HepG2 (cell line): ENCODE results near the gene TBX10. TPM values are rescaled to one million over a fixed set of nuclear protein-coding genes. Genes with fewer than 3 reads are reported as not detected.

Experiments used
- ATAC-seq: fragments of 200-7000 bp; cut with Tn5 transposase; 3 replicates; pipeline ENCODE4 v1.9.1; 2020; ENCODE audit warnings: mild to moderate bottlenecking, moderate library complexity
- BruUV-seq: library from RNA; stranded (reverse); fragments of 400-500 nt; replicated peaks from 2 replicates; lab custom pipeline; 2021; lab: Mats Ljungman, UMichigan
- CTCF ChIA-PET: fragments of 300-600 bp; formaldehyde crosslinking; extraction: SDS; loops from one replicate; lab custom pipeline; 2021; ENCODE audit warnings: low total read pairs, inconsistent platforms, low intra/inter-chr PET ratio; lab: Yijun Ruan, JAX
- POLR2A ChIA-PET: fragments of 350-600 bp; sonication (Branson Sonifier 250); formaldehyde crosslinking; loops from one replicate; lab custom pipeline; 2020; ENCODE audit warnings: antibody characterized with exemption, inconsistent platforms; lab: Yijun Ruan, JAX
- DNase-seq: peaks from one replicate; pipeline ENCODE4 v3.0.0-alpha.2; 2015; ENCODE audit warnings: low spot score
- FAIRE-seq: peaks from 3 replicates; lab custom pipeline; 2011; peaks lifted over from hg19 to GRCh38; lab: Jason Lieb, UNC
- H2AFZ ChIP-seq: one replicate; pipeline ENCODE4 v1.6.1; 2011; ENCODE audit warnings: low read length, inconsistent platforms
- H3K27ac ChIP-seq: fragments of 300-600 bp; 3 replicates; pipeline ENCODE4 v1.8.0; 2011; ENCODE audit warnings: mixed run types, mild to moderate bottlenecking, mixed read lengths, low read length, inconsistent platforms; ENCODE audit not compliant: insufficient read depth; ENCODE audit errors: extremely low read length
- H3K27me3 ChIP-seq, 2 experiments: fragments of 200-600 bp in 1 of 2; 2 replicates in 1 of 2; 3 replicates in 1 of 2; pipeline versions ENCODE4 v1.6.0 to v1.8.0; 2011; ENCODE audit warnings: low read length in 2 of 2, mild to moderate bottlenecking in 2 of 2, moderate library complexity in 2 of 2, inconsistent platforms in 1 of 2; ENCODE audit not compliant: insufficient read depth in 2 of 2, control insufficient read depth in 1 of 2
- H3K36me3 ChIP-seq, 2 experiments: fragments of 200-600 bp in 1 of 2; replicated peaks in 1 of 2; 2 replicates in 1 of 2; 3 replicates in 1 of 2; pipeline versions ENCODE4 v1.5.1 to v1.8.0; 2011; ENCODE audit warnings: low read length in 2 of 2, inconsistent platforms in 1 of 2; ENCODE audit not compliant: insufficient read depth in 2 of 2, control insufficient read depth in 1 of 2
- H3K4me1 ChIP-seq: 2 replicates; pipeline ENCODE4 v1.5.1; 2012; ENCODE audit warnings: low read length, inconsistent platforms; ENCODE audit not compliant: insufficient read depth
- H3K4me2 ChIP-seq: 2 replicates; pipeline ENCODE4 v1.6.0; 2011; ENCODE audit warnings: low read depth, low read length, inconsistent platforms
- H3K4me3 ChIP-seq, 3 experiments: fragments of 200-600 bp in 1 of 3; sonication (generic), shearing (Covaris generic) in 1 of 3; replicated peaks in 1 of 3; 2 replicates each; pipeline ENCODE4 v1.5.1; 2011 to 2016; ENCODE audit warnings: low read length in 3 of 3, inconsistent platforms in 2 of 3, low read depth in 2 of 3, mild to moderate bottlenecking in 2 of 3, control low read depth in 1 of 3, mixed read lengths in 1 of 3; ENCODE audit not compliant: insufficient read depth in 1 of 3
- H3K79me2 ChIP-seq: one replicate; pipeline ENCODE4 v1.6.1; 2011; ENCODE audit warnings: low read length, inconsistent platforms; ENCODE audit not compliant: insufficient read depth
- H3K9ac ChIP-seq: 2 replicates; pipeline ENCODE4 v1.6.0; 2011; ENCODE audit warnings: mild to moderate bottlenecking, low read depth, low read length, inconsistent platforms; ENCODE audit not compliant: insufficient read depth
- H3K9me3 ChIP-seq: 2 replicates; pipeline ENCODE4 v1.5.1; 2012; ENCODE audit warnings: mild to moderate bottlenecking, low read length
- H4K20me1 ChIP-seq: 2 replicates; pipeline ENCODE4 v1.6.0; 2011; ENCODE audit warnings: inconsistent platforms, mild to moderate bottlenecking, low read length, moderate library complexity; ENCODE audit not compliant: insufficient read depth
- AFF4 ChIP-seq: sonication (generic); formaldehyde crosslinking; IDR thresholded peaks from 2 replicates; pipeline ENCODE4 v1.4.0; 2020; ENCODE audit warnings: missing genetic modification reagents
- RAD21 ChIP-seq: fragments of 450-650 bp; formaldehyde crosslinking; IDR thresholded peaks from 2 replicates; pipeline ENCODE4 v1.5.0; 2020; ENCODE audit warnings: mild to moderate bottlenecking
- SMC3 ChIP-seq: IDR thresholded peaks from 2 replicates; pipeline ENCODE4 v1.6.1; 2011; ENCODE audit warnings: low read length, improper control_type of control experiment
- TMF1 ChIP-seq: sonication (generic); formaldehyde crosslinking; IDR thresholded peaks from 2 replicates; pipeline ENCODE4 v1.8.1; 2022; ENCODE audit warnings: low read depth, missing genetic modification reagents
- TRIM24 ChIP-seq: sonication (generic); formaldehyde crosslinking; IDR thresholded peaks from 2 replicates; pipeline ENCODE4 v1.8.0; 2022; ENCODE audit warnings: mild to moderate bottlenecking, missing genetic modification reagents
- ZBTB8A ChIP-seq: sonication (generic); formaldehyde crosslinking; IDR thresholded peaks from 2 replicates; pipeline ENCODE4 v1.4.0; 2020; ENCODE audit warnings: mild to moderate bottlenecking, low read depth, missing genetic modification reagents, borderline replicate concordance
- ZMYM3 ChIP-seq: sonication (generic); formaldehyde crosslinking; IDR thresholded peaks from 2 replicates; pipeline ENCODE4 v1.5.1; 2020; ENCODE audit warnings: mild to moderate bottlenecking, missing genetic modification reagents
- ZNF546 ChIP-seq: sonication (generic); formaldehyde crosslinking; conservative IDR thresholded peaks from 2 replicates; pipeline ENCODE4 v1.8.1; 2023; ENCODE audit warnings: mild to moderate bottlenecking, missing genetic modification reagents
- ZNF574 ChIP-seq: sonication (generic); formaldehyde crosslinking; IDR thresholded peaks from 2 replicates; pipeline ENCODE4 v1.4.0; 2020; ENCODE audit warnings: missing genetic modification reagents
- ZNF629 ChIP-seq: sonication (generic); formaldehyde crosslinking; conservative IDR thresholded peaks from 2 replicates; pipeline ENCODE4 v1.5.0; 2020; ENCODE audit warnings: missing genetic modification reagents
- ZNF7 ChIP-seq: IDR thresholded peaks from 2 replicates; pipeline ENCODE4 v1.6.1; 2016; ENCODE audit warnings: missing biosample characterization, missing genetic modification reagents
- WGBS: methylation state at CpG from one replicate; pipeline ENCODE4 v1.1.6; 2017; ENCODE audit warnings: low lambda C conversion rate; 5-methylcytosine and 5-hydroxymethylcytosine counted together
- in situ Hi-C: cut with HindIII; loops from 2 replicates; pipeline ENCODE4 v1.10.0; 2017; ENCODE audit warnings: low pct_unique_long_range_greater_than_20kb; ENCODE audit not compliant: extremely low pct_ligation_motif_present
- intact Hi-C: fragments of 100-400 bp; cut with micrococcal nuclease; formaldehyde crosslinking; loops from one replicate; pipeline ENCODE4 v1.10.0; 2022; ENCODE audit not compliant: unreplicated experiment
- polyA plus RNA-seq, 8 experiments: library from polyadenylated mRNA; depleted of rRNA in 3 of 8; stranded (reverse) in 7 of 8; unstranded in 1 of 8; fragments of >200 nt; fragmentation: Illumina TruSeq in 4 of 8; extraction: Trizol in 4 of 8; gene quantifications; 2 replicates each; pipeline versions ENCODE4 v1.2.1 to v1.2.3, GENCODE V29; 2011 to 2016; ENCODE audit warnings: low read depth in 4 of 8, missing spikeins in 1 of 8, mixed read lengths in 1 of 8; ENCODE audit not compliant: insufficient read depth in 1 of 8
- total RNA-seq, 5 experiments: library from RNA; depleted of rRNA; stranded (reverse); fragments of >200 nt; fragmentation: Illumina TruSeq; extraction: Trizol; gene quantifications; 2 replicates each; pipeline ENCODE4 v1.2.3, GENCODE V29; 2016; ENCODE audit warnings: low read depth in 1 of 5
- TF ChIP-seq, protein P1 (sequence below): sonication (generic); formaldehyde crosslinking; IDR thresholded peaks from 2 replicates; pipeline ENCODE4 v1.4.0; 2020; ENCODE audit warnings: missing genetic modification reagents, mild to moderate bottlenecking, borderline replicate concordance

Gene TBX10
- total and polyA plus RNA-seq, 2 of the 13 experiments (the other 11 are each of a cell fraction or from before 2014, with no cell fraction given): 0.27 to 1.7 TPM

DNA sequence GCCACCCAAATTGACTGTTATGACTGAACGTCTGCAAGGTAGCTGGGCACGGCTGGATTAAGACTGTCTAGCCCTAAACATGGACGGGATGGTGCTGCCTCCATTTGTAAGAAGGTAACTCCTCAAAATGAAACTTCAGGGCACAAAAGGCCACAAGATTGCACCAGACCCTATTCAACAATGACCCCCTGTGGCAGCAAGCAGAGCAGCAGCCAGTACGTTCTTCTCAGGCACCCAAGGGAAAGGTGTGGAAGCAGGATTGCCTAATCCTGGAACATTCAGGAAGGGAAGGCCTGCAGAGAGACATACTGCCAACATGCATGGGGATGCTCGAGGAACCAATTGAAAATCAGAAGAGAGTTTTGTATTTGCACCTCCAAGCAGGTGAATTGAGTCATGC is 4.5 kb upstream of the TBX10 start (continued):
- no peak for TF ChIP-seq AFF4 (CRISPR knock-in tag)
- no peak for TF ChIP-seq TMF1 (CRISPR knock-in tag)
- no peak for TF ChIP-seq TRIM24 (CRISPR knock-in tag)
- no peak for TF ChIP-seq ZNF546 (CRISPR knock-in tag)
- no peak for TF ChIP-seq ZBTB8A
- peak; percentile 67 for TF ChIP-seq RAD21 (CRISPR knock-in tag)
- TF ChIP-seq SMC3: peak; percentile 66
- TF ChIP-seq ZNF7 (CRISPR knock-in tag): no peak

GRCh38 chr11:67642173-67643120 is 2.9 kb upstream of the TBX10 start:
- Histone ChIP-seq H3K9ac (no peak overlapping the region), H4K20me1 (no peaks in the 10 kb centered on the region), H3K4me3 (no peak overlapping the region), H3K27me3 (peaks cover 0 to 9% of the 10 kb centered on the region in 2 experiments; a peak in 3 of 5 replicates), H3K4me2 (no peak overlapping the region), H3K4me1 (peaks cover 15% of the 10 kb centered on the region), H3K79me2 (no peaks in the 10 kb centered on the region), H3K27ac (no peak overlapping the region), H2AFZ (no peak overlapping the region), H3K36me3 (no peaks in the 10 kb centered on the region), H3K9me3 (no peaks in the 10 kb centered on the region)
- ATAC-seq (no peak), DNase-seq (no peak), FAIRE-seq (no peak)
- CTCF ChIA-PET: no interaction called here
- BruUV-seq: no TSS peak
- POLR2A ChIA-PET: interaction anchor here (1.1 kb wide), 1 partner anchor 12 kb away, joined by 3 read pairs; no protein-coding TSS in a partner anchor
- intact Hi-C loops: no loop called here
- 98% methylated on average over 9 of the region's 15 CpGs for WGBS
- in situ Hi-C loops: no loop called here
- TF ChIP-seq ZMYM3 (0 out of 2 replicates have a peak, but pooled peaks have one; percentile 15), ZNF629 (CRISPR knock-in tag) (peak; percentile 73), ZNF574 (CRISPR knock-in tag) (no peak)
- TF ChIP-seq, protein P1, sequence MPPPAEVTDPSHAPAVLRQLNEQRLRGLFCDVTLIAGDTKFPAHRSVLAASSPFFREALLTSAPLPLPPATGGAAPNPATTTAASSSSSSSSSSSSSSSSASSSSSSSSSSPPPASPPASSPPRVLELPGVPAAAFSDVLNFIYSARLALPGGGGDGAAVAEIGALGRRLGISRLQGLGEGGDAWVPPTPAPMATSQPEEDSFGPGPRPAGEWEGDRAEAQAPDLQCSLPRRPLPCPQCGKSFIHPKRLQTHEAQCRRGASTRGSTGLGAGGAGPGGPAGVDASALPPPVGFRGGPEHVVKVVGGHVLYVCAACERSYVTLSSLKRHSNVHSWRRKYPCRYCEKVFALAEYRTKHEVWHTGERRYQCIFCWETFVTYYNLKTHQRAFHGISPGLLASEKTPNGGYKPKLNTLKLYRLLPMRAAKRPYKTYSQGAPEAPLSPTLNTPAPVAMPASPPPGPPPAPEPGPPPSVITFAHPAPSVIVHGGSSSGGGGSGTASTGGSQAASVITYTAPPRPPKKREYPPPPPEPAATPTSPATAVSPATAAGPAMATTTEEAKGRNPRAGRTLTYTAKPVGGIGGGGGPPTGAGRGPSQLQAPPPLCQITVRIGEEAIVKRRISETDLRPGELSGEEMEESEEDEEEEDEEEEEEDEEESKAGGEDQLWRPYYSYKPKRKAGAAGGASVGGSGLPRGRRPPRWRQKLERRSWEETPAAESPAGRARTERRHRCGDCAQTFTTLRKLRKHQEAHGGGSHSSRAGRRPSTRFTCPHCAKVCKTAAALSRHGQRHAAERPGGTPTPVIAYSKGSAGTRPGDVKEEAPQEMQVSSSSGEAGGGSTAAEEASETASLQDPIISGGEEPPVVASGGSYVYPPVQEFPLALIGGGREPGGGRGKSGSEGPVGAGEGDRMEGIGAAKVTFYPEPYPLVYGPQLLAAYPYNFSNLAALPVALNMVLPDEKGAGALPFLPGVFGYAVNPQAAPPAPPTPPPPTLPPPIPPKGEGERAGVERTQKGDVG (CRISPR knock-in tag): no peak
